Activated CD8-positive, alpha-beta memory T cell treated with anti-CD3 and anti-CD28 coated beads for 36 hours (primary cell): ENCODE results near the gene UBR3. TPM values are rescaled to one million over a fixed set of nuclear protein-coding genes. Genes with fewer than 3 reads are reported as not detected.
"Not testable (repeated sequence)": the region's sequence is repeated elsewhere in the genome, so short reads cannot be mapped to it uniquely, and the experiment has no call there.

Experiments
- CTCF ChIA-PET: fragments of 350-600 bp; sonication (Branson Sonifier 250); formaldehyde crosslinking; loops from one replicate; lab custom pipeline; 2021; ENCODE audit warnings: antibody characterized with exemption; lab: Charles Lee
- POLR2A ChIA-PET: fragments of 350-600 bp; sonication (Branson Sonifier 250); formaldehyde crosslinking; loops from one replicate; lab custom pipeline; 2021; ENCODE audit warnings: antibody characterized with exemption; lab: Charles Lee
- total RNA-seq, 2 experiments: library from RNA; stranded (reverse); gene quantifications; one replicate each; pipeline ENCODE4 v1.2.3, GENCODE V29; 2021

The UBR3 gene
- total RNA-seq, 2 experiments from 2014 or later, result 19.5 to 23.8 TPM

DNA sequence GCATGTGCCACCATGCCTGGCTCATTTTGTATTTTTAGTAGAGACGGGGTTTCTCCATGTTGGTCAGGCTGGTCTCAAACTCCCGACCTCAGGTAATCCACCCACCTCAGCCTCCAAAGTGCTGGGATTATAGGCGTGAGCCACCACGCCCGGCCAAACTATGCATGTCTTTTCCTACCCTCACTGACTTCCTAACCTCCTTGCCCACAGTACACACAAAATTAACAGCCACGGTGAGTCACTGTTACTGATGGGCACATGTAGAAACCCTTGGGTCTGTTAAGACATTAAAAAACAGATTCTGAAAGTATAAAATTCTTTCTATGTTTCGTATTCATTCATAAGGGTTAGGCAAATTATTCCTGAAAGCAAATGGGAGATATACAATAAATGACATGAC lies 7.2 kb upstream of the UBR3 start:
- POLR2A ChIA-PET, CTCF ChIA-PET: not testable (repeated sequence)

DNA sequence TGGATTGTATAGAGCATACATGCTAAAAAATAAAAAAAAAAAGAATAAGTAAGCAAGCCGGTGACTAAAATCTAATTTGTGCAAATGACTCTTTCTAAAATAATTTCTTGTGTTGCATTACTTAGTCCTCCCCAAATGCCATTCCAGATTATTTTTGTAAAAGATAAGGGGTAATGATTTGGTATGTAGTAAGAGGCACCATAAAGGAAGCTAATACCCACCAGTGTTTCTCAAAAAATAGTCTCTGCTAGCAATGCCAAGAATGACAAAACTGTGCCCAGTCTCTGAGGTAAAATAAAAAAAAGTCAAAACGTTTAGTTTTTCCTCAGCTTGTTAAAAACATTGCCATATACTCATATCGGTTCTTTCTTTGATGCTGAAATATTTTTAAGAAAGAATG lies 5.2 kb upstream of the UBR3 start:
- CTCF ChIA-PET, result no interaction called here
- POLR2A ChIA-PET, result no interaction called here

DNA sequence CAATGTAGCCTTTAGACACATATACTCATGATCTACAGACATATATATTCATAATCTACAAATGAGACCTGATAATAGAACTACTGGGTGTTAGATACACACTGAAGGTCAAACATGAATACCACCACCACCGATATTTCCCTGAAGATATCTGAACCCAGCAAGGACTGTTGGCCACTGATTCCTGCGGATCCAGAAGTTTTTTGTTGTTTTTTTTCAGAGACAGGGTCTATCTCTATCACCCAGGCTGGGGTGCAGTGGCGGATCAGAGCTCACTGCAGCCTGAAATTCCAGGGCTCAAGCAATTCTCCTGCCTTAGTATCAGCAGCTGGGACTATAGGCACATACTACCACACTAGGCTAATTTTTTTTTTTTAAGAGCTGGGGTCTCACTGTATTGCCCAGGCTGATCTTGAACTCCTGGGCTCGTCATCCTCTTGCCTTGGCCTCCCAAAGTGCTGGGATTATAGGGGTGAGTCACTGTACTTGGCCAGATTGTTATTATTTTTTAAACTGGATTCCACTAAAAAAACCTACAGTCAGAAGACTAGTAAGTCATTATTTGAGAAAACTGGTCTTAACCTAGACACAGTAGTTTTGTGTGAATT lies 4.4 kb upstream of the UBR3 start:
- POLR2A ChIA-PET, result no interaction called here
- CTCF ChIA-PET, result no interaction called here

DNA sequence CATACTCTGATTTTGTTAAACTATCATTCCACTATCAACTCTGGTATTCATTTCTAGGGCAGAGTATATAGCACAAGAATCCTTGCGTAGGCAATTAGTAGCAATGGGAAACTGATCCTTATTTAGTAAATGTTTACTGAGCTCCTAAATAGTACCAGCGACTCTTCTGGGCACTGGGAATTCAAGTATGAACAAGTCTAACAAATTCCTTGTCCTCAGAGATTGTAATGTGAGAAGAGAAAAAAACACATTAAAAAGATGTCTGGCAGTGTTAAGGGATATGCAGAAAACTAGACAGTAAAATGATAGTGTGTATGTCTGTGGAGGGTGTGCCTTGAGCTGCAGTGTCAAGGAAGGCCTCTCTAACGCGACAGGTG lies 3.3 kb upstream of the UBR3 start:
- CTCF ChIA-PET, result interaction anchor here (0.6 to 1.3 kb wide), 3 partner anchors 10 to 75 kb away, joined by 3 to 4 read pairs (median 3); no protein-coding TSS in a partner anchor
- POLR2A ChIA-PET, result no interaction called here

DNA sequence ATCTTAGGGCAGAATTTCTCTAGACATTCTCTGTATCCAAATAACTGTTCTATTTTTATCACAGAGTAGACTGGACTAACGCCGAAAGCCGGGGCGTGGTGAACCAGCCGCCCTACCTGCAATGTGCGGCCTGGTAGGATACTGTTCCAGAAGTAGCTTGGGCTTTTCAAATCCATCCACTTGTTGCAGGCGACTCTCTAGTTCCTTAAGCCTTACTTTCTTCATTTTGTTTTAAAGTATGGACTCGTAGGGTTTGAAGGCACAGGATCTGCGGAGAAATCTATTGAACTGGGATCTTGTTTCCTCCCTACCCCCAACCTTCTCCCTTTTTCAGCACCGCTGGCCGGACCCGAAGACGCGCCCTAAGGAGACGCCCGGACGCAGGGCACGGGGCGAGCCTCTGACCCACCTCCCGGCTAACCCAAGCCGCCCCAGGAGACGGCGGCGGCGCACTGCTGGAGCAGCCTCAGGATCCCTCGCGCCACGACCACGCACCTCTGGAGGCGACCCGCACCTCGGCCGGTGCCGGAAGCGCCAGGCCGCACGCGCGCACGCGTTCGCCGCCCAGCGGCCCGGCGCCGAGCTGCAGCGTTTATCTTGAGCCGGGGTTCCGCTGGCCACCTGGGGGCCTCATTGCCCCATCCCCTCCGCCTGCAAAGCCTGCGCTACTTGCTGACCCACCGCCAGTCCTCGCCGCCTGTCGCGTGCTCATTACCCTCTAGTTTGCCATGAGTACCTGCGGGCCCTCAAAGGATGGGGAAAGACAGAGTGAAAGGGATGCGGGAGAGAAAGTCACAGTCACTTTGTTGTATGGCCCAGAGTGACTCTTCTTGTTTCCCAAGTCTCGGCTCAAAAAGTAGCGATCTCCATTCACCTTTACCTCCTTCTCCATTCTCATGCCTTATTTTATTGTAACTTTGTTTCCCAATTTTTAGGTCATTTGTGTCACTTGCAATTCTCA lies 2.6 kb upstream of the UBR3 start, which contains the start of gene METTL5:
METTL5 (minus strand) TSS at position 533 of the 961 bp plus-strand sequence; CDS start at position 225, 308 bp downstream.
- CTCF ChIA-PET, result interaction anchor here (0.7 to 1.3 kb wide), 4 partner anchors 9 to 93 kb away, joined by 3 to 4 read pairs (median 3); no protein-coding TSS in a partner anchor
- POLR2A ChIA-PET, result interaction anchor here (0.6 to 0.7 kb wide), 2 partner anchors 9 to 378 kb away, joined by 3 read pairs; no protein-coding TSS in a partner anchor

DNA sequence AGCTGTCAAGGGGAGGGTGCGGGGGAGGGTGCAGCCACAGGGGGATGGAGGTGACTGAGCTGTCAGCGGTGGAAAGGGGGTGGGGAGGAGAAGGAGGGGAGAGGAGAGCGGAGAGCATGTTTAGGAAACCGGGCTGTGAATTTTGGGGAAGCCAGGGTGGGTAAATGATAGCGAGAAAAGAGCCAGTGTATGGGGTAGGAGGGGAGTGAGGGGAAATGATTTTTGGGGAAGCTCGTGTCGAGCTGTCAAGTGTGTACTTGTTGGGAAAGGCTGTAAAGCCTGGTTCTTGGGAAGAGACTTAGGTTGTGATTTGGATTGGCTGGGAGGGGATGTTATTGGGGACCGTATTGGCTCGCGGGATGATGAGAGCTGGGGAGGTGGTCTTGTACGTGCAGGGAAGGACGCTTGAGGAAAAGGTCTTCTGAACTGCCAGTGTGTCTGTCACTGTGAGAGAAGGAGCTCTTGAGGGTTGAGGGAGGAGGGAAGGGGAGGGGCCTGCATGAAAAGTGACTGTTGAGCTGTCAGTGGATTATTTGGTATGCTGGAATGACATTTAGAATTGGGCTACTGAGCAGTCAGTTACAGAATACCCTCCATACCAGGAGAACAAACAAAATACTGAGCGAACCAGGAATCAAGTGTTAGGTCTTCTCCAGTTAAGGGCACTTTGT lies 1.0 kb downstream of the UBR3 start:
- POLR2A ChIA-PET, result interaction anchor here (0.5 to 2.3 kb wide), 6 partner anchors 17 to 243 kb away, joined by 3 to 7 read pairs (median 3); partner anchors contain the start of gene SSB
- CTCF ChIA-PET, result interaction anchor here (1.2 to 2.1 kb wide), 4 partner anchors 12 to 100 kb away, joined by 3 to 8 read pairs (median 4); partner anchors contain the start of gene SSB

DNA sequence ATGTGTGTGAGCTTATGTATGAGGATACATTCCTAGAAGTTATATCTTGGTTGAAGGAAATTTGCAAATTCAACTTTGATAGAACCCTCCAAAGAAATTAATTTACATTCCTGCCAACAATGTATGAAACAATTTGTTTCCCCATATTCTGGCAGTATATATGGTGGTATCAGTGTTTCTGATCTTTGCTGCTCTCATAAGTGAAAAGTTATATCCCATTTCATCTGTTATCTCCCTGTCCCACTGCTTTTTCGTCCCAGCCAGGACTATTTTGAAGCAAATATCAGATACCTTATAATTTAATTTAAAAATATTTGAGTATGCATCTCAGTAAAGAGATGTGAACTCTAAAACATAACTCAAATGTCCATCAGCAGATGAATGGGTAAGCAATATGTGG lies 7.1 kb downstream of the UBR3 start:
- ChIA-PET CTCF (interaction anchor here (1.4 kb wide), 1 partner anchor 10 kb away, joined by 3 read pairs; the partner anchor contains the start of gene METTL5), POLR2A (no interaction called here)

DNA sequence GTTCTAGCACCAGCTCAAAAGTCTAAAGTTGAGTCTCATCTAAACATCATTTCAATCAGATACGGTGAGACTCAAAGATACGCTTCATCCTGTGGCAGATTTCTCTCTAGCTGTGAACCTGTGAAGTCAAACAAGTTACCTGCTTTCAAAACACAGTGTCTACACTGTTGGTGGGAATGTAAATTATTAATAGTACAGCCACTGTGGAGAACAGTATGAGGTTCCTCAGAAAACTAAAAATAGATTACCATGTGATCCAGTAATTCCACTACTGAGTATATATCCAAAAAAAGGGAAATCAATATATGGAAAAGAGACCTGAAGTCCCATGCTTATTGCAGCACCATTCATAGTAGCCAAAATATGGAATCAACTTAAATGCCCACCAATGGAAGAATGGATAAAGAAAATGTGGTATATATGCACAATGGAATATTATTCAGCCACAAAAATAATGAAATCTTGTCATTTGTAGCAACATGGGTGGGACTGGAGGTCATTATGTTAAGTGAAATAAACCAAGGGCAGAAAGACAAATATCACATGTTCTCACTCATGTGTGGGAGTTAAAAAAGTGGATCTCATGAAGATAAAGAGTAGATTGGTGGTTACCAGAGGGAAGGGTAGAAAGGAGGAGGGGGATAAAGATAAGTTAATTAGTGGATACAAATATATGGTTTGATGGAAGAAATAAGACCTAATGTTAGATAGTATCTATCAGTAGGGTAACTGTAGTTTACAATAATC lies 11.7 kb downstream of the UBR3 start:
- ChIA-PET POLR2A (no interaction called here), CTCF (no interaction called here)

DNA sequence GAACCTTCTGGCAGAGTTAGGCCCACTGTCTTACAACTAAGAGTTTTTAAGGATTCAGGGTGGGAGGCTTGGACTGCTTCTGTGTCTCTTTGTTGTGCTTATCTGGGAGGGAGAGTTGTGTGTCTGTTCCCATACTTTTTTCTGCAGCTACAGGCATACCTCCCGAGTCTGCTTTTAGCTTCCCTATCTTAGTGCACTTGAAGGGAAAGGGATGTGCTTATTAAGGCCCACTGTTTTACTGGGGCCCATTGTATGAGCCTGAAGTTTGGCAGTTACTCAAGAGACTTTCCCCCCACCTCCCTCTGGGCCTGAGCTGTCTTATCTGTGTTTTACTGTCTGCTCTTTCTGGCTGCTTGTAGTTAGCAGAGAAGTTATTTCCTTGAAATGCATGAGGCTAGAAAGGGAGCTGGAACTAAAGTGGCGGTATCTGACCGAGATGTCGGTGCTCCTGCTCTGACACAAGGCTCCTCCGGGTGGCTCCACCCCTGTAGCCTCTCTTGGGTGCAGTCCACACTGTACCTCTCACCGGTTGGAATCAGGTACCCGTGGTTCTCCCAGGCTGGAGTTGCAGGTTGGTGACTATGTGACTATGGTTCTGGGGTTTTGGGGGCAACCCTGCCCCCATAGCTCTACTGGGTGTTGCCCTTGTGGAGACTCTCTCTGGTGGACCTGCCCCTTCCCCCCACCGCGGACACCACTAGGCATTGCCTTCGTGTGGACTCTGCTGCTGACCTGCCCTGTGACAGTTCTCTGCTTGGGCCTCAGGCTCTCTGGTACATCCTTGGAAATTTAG lies 12.9 kb downstream of the UBR3 start:
- POLR2A ChIA-PET, result no interaction called here
- CTCF ChIA-PET, result interaction anchor here (0.8 kb wide), 1 partner anchor 11 kb away, joined by 3 read pairs; no protein-coding TSS in a partner anchor

DNA sequence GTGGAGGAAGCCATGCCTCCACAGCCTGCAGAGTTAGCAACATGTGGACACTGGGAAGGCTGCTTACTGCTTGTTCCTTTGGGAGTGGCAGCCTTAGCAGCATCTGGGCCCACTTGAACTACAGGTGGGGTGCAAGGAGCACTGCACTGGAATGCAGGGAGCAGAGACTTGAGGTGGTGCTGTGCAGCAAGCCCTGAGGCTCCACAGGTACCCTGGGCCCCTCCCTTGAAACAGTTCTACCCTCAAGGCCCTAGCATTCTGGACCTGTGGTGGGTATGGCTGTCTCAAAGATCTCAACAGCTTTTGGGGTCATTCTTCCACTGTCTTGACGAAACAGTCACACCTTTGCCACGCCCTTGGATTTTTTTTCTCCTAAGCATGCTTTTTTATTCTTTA lies 13.5 kb downstream of the UBR3 start:
- ChIA-PET CTCF (interaction anchor here (0.8 kb wide), 1 partner anchor 12 kb away, joined by 3 read pairs; no protein-coding TSS in a partner anchor), POLR2A (no interaction called here)

DNA sequence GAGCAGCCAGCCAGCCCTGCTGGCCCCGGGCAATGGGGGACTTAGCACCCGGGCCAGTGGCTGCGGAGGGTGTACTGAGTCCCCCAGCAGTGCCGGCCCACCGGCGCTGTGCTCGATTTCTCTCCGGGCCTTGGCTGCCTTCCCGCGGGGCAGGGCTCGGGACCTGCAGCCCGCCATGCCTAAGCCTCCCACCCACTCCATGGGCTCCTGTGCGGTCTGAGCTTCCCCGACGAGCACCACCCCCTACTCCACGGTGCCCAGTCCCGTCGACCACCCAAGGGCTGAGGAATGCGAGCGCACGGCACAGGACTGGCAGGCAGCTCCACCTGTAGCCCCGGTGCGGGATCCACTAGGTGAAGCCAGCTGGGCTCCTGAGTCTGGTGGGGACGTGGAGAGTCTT lies 14.4 kb downstream of the UBR3 start:
- POLR2A ChIA-PET, CTCF ChIA-PET: not testable (repeated sequence)

DNA sequence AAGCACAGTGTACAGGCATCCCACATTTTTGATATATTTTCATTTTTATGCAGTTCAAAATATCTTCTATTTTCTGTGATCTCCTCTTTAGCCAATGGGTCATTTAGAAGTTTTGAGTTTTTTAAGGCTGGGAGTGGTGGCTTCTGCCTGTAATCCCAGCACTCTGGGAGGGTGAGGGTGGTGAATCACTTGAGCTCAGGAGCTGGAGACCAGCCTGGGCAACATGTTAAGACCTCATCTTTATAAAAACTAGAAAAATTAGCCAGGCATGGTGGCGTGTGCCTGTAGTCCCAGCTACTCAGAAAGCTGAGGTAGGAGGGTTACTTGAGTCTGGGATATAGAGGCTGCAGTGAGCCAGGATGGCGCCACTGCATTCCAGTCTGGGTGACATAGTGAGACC lies 17.8 kb downstream of the UBR3 start:
- POLR2A ChIA-PET, result interaction anchor here (0.6 kb wide), 1 partner anchor 17 kb away, joined by 3 read pairs; no protein-coding TSS in a partner anchor
- CTCF ChIA-PET, result no interaction called here

DNA sequence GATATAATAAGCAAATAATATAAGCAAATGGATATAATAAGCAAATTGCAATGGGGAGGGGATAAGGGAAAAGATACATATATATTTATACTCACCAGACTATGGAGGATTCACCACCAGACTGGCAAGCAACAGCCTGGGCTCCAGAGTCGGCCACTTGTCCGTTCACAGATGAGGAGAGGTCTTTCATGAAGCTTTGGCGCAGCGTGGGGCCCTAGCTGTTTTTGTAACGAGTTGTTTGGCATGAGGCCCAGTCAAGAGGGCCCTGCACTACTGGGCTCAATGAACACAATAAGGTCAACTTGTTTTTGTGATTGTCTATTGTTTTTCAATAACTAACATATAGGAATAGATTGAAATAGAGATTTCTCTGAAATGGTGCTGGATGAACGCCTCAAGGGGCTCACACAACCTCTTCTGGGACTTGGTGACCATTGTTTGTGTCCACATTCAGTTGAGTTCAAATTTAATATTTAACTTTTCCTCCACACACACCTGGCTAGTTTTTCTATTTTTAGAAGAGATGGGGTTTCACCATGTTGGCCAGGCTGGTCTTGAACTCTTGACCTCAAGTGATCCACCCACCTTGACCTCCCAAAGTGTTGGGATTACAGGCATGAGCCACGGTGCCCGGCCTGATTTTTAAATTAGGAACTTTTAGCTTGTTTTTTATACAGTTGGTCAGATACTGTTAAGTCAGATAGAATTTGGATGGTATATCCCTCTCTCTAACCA lies 21.9 kb downstream of the UBR3 start:
- POLR2A ChIA-PET, result not testable (repeated sequence)
- CTCF ChIA-PET, result interaction anchor here (0.7 to 1.3 kb wide), 3 partner anchors 34 to 202 kb away, joined by 3 read pairs; no protein-coding TSS in a partner anchor

DNA sequence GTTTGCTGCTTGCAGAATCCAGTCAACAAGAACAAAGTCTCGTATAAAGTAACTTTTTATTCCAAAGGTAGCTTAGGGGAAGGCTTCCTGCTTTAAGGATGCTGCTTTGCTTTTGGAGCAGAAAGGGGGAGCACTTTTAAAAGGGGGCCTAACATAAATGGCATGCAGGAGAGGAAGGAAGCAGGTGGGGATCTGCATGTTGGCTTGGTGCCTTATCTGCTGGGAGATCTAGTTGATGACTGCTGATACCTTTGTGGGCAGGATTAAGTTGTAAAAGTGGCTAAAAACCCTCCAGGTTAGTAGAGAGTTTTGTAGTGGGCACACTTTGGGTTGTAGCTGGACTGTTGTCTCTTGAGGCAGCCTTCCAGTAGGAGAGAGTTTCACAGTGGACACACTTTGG lies 22.5 kb downstream of the UBR3 start:
- ChIA-PET CTCF (interaction anchor here (1.3 kb wide), 1 partner anchor 33 kb away, joined by 3 read pairs; no protein-coding TSS in a partner anchor), POLR2A (no interaction called here)

DNA sequence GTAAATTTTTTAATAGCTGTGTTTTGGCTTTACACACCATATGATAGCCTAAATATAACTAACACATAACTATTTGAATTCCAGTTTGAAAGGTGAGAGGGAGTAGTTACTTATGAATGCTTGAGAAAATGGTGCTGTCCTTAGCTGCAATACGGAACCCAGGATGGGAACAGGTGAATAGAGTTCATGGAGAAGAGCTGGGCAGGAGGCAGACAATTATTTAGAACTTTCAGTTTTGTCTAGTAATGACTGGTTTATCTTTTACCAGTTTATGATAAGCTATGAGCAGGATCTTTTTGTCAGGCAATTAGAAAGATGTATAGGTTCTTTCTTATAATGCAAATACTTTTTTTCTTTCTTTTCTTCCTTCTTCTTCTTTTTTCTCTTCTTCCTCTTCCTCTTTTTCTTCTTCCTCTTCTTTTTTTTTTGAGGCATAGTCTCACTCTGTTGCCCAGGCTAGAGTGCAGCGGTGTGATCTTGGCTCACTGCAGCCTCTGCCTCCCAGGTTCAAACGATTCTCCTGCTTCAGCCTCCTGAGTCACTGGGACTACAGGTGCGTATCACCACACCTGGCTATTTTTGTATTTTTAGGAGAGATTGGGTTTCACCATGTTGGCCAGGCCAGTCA lies 25.9 kb downstream of the UBR3 start:
- ChIA-PET CTCF (interaction anchor here (0.7 kb wide), 1 partner anchor 183 kb away, joined by 4 read pairs; no protein-coding TSS in a partner anchor), POLR2A (interaction anchor here (0.7 kb wide), 1 partner anchor 82 kb away, joined by 11 read pairs; no protein-coding TSS in a partner anchor)
